Stimulated activated CD4-positive, alpha-beta T cell treated with anti-CD3 and anti-CD28 coated beads, Interleukin-12 subunit alpha, Interleukin-12 subunit beta, amount 100 ng/mL, for 4 hours (primary cell): ENCODE data around the gene NT5C1A.

Source experiments
- DNase-seq: peaks from one replicate; pipeline ENCODE4 v3.0.0-alpha.2; 2020

NT5C1A gene

GRCh38 chr1:39689214-39689613 is 17.3 kb upstream of the NT5C1A start:
- no peak for DNase-seq

DNA sequence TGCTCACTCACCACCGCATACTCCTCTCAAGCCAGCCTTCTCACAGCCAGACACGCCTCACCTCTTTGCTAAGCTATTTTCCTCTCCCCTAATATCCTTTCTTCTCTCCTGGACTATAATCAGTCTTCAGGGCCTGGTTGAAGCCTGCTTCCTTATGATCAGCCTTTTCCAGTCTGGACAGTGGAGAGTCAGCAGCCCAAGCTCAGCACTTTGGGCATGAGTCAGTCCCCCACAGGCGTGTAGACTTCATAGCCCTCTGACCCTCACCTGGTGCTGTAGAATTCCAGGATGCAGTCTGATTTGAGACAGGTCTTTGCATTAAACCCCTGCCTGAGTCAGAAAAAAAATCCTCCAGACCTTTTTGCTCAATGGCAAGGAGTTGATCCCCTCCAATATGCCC is 16.8 kb upstream of the NT5C1A start:
- no peak for DNase-seq

DNA sequence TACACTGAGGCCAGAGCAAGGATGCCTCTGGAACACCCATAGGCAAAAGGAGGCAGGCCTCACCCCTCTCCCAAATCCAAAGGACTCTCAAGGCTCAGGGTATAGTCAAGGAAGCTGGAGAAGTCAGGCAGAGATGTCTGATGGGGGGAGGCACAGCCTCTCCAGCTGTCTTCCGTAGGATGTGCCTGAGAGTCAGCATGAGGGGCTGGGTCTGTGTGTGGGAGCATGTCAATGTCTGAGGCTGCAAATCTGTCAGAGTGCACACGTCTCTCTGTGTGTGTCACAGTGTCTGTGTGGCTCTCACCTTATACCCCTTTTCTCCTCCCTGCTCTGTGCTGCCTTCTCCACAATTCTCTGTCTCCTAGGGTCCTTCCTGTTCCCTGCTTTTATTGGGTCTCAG is 15.3 kb upstream of the NT5C1A start:
- no peak for DNase-seq

GRCh38 chr1:39685071-39685470 is 13.2 kb upstream of the NT5C1A start:
- no peak for DNase-seq

DNA sequence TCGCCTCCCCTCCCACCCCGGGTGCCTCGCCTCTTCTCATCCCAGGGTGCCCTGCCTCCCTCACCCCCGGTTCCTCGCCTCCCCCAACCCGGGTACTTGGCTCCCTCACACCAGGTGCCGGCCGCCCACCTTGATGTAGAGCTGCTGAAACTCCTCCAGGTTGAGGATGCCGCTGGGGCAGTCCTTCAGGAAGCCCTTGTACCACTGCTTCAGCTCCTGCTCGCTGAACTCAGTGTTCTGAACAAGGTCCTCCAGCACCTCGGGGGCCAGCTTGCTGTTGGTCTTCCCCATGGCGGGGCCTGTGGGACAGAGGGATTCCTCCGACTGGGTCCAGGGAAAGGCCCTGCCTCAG is 12.4 kb upstream of the NT5C1A start:
- no peak for DNase-seq

GRCh38 chr1:39683591-39684312 is 11.8 kb upstream of the NT5C1A start:
- DNase-seq, result peak; percentile 24

- DNase-seq, result no peak
These were observed 10.1 kb upstream of the NT5C1A start for GRCh38 chr1:39681999-39682398.

GRCh38 chr1:39681294-39681693 is 9.4 kb upstream of the NT5C1A start:
- no peak for DNase-seq

DNA sequence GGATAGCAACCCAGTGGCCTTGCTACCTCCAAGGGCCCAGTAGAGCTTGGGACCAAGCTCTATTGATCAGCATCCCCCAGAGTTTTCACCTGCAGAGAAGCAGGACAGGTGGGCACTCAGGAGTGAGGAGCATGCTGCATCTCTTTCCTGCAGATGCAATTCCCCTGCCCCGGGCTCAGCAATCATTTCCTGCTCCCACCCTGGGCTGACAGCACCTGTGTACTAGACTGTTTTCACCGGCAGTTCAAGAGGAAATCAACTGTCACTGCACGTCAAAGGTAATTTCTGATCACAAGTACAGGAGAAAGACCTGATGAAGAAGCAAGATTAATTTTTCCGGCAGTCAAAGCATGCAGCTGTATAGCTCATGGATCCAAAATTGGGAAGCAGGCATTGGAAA is 8.8 kb upstream of the NT5C1A start:
- DNase-seq, result no peak

- DNase-seq, result no peak
These were observed 7.9 kb upstream of the NT5C1A start for GRCh38 chr1:39679821-39680220.

DNA sequence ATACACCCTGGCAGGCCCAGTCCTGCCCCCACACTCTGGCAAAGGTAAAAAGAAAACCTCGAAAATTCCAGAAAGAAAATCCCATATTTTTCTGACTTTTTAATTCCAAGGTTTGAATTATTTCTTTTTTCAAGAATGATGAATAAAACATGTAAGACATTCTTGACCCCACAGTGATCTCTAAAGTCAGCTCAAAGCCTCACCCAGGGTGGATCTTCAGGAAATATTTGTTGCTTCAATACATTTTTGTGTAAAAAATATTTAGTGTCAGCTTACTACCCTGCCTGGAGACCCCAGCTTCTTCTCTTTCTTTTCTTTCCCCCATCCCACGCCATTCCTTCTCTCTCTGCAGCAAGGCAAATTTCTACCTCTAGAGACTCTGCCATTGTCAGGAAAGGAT is 7.0 kb upstream of the NT5C1A start:
- DNase-seq, result no peak

- no peak for DNase-seq
These were observed 5.7 kb upstream of the NT5C1A start for GRCh38 chr1:39677645-39678044.

- DNase-seq, result no peak
These were observed 5.1 kb upstream of the NT5C1A start for GRCh38 chr1:39676948-39677548.

DNA sequence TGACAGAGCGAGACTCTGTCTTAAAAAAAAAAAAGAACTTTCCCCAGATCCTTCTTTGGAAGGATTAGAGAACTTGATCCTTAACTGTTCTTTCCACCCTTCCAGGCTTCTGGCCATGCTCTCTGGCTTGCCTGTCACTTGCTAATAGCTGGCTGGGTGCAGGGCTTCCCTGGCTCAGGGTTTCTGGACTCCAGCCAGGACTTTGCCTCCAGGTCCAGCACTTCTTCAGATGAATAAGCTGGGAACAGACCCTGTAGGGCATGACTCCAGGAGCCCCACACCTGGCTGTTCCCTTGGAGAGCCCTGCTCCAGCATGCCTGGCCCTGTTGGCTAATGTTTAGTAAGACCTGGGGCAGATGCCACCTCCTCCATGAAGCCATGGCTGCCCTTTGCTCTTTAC is 3.3 kb upstream of the NT5C1A start:
- DNase-seq, result no peak

DNA sequence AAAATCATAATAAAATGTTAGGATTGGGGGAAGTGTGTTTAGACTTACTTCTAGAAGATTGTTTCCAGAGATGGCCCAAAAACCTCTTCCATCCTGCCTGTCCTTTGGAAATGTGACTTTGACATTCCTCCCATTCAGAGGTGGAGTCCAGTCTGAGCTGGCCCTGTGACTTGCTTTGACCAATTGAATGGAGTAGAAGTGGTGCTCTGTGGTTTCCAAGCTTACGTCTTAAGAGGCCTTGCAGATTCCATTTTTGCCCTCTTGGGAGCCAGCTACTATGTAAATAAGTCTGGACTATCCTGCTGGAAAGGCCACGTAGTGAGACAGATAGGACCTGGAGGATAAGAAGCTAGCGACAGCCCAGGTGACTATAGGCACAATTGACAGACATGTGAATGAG is 1.3 kb upstream of the NT5C1A start:
- DNase-seq, result no peak

DNA sequence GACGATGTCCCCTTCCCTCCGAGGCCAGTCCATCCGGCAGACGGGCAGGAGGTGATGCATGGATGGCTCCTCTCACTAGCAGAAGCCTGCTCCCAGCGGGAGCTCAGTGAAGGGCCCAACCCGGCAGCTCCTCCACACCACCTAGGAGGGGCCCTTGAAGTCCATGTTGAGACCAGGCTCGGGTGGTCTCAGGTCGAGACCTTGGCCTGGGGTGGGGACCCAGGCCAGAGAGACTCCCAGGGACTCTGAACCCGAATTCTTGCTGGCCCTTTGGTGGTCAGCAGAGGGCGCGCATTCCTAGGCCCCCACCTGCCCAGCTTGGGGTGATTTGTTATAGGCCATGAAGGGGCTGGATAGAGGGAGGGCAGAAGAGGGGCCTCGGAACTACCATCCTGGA is 642 bp upstream of the NT5C1A start:
- DNase-seq, result no peak

DNA sequence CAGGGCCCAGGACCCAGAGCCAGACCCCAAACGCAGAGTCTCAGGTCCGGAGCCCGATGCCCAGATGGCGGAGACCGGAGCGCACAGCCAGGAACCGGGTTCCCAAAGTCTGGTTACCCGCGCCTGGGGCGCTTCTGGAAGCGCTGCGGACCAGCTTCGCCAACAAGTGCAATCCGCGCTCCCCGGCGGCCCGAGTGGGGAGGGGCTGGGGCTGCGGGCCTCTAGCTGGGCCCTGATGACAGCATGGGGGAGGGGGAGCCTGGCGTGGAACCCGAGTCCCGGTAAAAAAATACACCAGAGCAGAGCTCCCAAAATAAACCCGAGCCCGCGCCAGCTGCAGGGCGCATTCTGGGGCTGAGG is 494 bp downstream of the NT5C1A start:
- no peak for DNase-seq

DNA sequence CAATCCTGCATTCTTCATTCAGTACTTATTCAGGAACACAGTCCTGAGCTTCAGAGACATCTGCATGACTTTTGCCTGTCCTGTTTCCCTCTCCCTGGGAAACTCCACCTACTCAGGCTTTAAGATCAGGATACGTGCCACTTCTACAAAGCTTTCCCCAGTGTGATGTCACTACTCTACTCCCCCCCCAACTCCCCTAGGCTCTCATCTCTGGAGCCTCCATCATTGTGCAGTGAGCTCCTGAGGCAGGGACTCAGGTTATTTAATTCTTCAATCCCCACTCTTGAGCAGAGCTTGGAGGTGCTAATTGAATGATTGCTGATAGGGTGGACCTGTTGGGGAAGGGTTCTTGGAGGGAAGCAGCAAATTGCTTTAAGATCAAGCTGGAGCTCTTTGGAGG is 1.2 kb downstream of the NT5C1A start:
- DNase-seq, result no peak

DNA sequence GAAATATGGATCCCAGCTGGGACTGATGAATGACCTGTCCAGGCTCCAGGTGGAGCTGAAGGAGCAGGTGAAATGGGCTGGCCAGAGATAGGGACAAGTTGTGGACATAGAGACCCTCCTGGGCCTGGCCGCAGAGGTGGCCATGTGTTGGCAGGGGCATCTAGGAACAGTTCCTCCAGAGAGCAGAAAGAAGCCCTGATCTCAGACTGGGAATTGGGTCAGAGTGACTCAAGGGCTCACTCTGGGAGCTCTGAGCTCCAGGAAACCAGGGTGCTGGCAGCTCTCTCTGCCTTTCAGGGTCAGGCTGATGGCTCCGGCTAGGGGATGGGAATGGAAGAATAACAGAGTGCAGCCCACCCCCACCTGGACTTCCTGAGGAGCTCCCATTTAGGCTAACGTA is 3.0 kb downstream of the NT5C1A start:
- DNase-seq, result no peak

- DNase-seq, result no peak
These were observed 3.8 kb downstream of the NT5C1A start for GRCh38 chr1:39668111-39668510.

GRCh38 chr1:39666772-39667171 is 5.1 kb downstream of the NT5C1A start:
- no peak for DNase-seq

GRCh38 chr1:39663559-39663958 is 8.3 kb downstream of the NT5C1A start:
- DNase-seq, result no peak

DNA sequence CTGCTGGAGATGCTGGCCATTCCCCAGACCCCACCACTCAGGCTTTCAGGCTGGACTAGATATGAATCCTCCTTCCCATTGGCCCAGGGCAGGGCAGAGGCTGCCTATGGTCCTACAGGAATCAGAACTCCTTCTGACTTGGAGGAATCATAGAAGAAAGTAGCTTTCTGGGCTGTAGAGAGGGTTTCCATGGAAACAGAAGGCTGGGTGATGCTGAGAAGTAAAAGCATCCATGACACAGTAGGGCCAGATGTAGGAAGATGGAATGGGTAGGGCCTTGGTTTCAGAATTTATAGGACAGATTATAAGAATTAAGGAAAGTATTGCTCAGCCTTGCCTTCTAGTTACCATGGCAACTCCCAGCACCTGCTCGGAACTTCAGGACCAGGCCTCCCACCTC is 9.0 kb downstream of the NT5C1A start:
- no peak for DNase-seq

DNA sequence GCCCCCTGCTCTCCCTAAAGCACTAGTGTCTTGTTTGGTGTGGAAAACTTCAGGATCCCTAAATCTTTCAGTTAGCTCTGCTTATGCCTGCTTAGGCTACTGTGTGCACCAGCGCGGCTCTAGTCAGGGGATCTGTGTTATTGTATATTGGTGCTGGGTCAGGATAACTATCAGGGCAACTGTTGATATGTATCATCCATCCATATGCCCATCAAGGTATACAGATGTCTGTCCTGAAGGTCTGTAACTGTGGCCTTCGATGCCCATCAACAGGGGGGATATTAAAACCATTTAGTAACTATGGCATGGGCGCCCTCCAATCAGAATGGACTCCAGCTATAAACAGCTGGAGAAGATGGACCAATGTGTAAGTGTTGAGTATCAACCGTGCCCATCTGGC is 12.4 kb downstream of the NT5C1A start:
- no peak for DNase-seq

DNA sequence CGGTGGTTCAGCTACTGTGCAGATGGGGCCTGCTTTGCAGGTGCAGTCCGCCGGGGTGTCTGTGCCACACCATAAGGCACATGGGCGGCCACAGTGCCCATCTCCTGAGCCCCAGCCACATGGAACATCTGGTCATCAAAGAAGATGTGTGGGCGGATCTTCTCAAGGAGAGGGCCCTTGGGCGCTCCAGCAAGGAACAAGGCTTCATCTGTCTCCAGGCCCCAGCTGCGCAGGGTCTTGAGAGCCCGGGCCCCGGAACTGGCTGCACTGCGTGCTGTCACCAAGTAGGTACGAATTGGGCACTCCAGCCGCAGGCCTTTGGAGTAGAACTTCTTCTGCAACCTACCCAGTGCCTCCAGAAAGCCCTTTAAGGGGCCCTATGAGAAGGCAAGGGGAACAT is 12.8 kb downstream of the NT5C1A start:
- no peak for DNase-seq
